HCT116 (cell line): Measurements from ENCODE around the gene NT5C1B. TPM values are rescaled to one million over a fixed set of nuclear protein-coding genes. Genes with fewer than 3 reads are reported as not detected.

Experiments used
- ATAC-seq: fragments of 200-7000 bp; cut with Tn5 transposase; 2 replicates; pipeline ENCODE4 v1.9.1; 2020; ENCODE audit warnings: mild to moderate bottlenecking, moderate library complexity
- BruUV-seq: library from RNA; stranded (reverse); fragments of 400-500 nt; replicated peaks from 2 replicates; lab custom pipeline; 2021; lab: Mats Ljungman, UMichigan
- CTCF ChIA-PET: fragments of 300-600 bp; sonication (Branson Sonifier 250); formaldehyde crosslinking; loops from one replicate; lab custom pipeline; 2021; ENCODE audit warnings: antibody characterized with exemption; lab: Charles Lee
- POLR2A ChIA-PET: fragments of 300-600, 350-600 bp; sonication (Branson Sonifier 250); formaldehyde crosslinking; loops from one replicate; lab custom pipeline; 2021; ENCODE audit warnings: antibody characterized with exemption; lab: Charles Lee
- RAD21 ChIA-PET, 2 experiments: fragments of 300-600 bp; sonication (Branson Sonifier 250); formaldehyde crosslinking; loops; one replicate each; lab custom pipeline; 2023; ENCODE audit warnings: low total read pairs in 2 of 2; ENCODE audit not compliant: uncharacterized antibody in 2 of 2, unreplicated experiment in 2 of 2, low non-redundant PET in 1 of 2; lab: Charles Lee
- DNase-seq: peaks from one replicate; pipeline ENCODE4 v3.0.0-alpha.2; 2010; ENCODE audit warnings: low read depth, low spot score
- H2AFZ ChIP-seq: fragments of 200-600 bp; shearing (Covaris generic), sonication (generic); 2 replicates; pipeline ENCODE4 v1.6.1; 2017; ENCODE audit warnings: low read depth, mixed run types, mixed read lengths, antibody characterized with exemption, low read length; ENCODE audit not compliant: poor library complexity, severe bottlenecking
- H3K27ac ChIP-seq: 2 replicates; pipeline ENCODE4 v1.5.1; 2012; ENCODE audit warnings: low read depth, low read length
- H3K27me3 ChIP-seq: fragments of 200-600 bp; sonication (generic); 2 replicates; pipeline ENCODE4 v1.6.1; 2016; ENCODE audit warnings: mixed run types, low read length, mixed read lengths; ENCODE audit not compliant: insufficient read depth
- H3K36me3 ChIP-seq, 2 experiments: fragments of 200-500 bp in 1 of 2; fragments of 200-600 bp in 1 of 2; sonication (Bioruptor generic) in 1 of 2; sonication (generic) in 1 of 2; 2 replicates each; pipeline versions ENCODE4 v1.5.1 to v1.6.1; 2014 to 2016; ENCODE audit warnings: low read length in 2 of 2, inconsistent platforms in 1 of 2, mixed read lengths in 1 of 2, mixed run types in 1 of 2; ENCODE audit not compliant: insufficient read depth in 2 of 2, control insufficient read depth in 1 of 2
- H3K4me1 ChIP-seq, 2 experiments: fragments of 200-600 bp in 1 of 2; sonication (generic) in 1 of 2; 2 replicates each; pipeline versions ENCODE4 v1.5.1 to v1.6.1; 2012 to 2017; ENCODE audit warnings: low read length in 2 of 2, inconsistent platforms in 1 of 2, mild to moderate bottlenecking in 1 of 2, mixed read lengths in 1 of 2, mixed run types in 1 of 2, moderate library complexity in 1 of 2; ENCODE audit not compliant: insufficient read depth in 2 of 2, control insufficient read depth in 1 of 2
- H3K4me2 ChIP-seq: fragments of 200-600 bp; sonication (generic); 2 replicates; pipeline ENCODE4 v1.6.1; 2017; ENCODE audit warnings: mixed run types, low read length, mixed read lengths
- H3K4me3 ChIP-seq, 2 experiments: fragments of 200-600 bp in 1 of 2; sonication (generic) in 1 of 2; replicated peaks in 1 of 2; 2 replicates each; pipeline ENCODE4 v1.5.1; 2011 to 2016; ENCODE audit warnings: low read length in 2 of 2, control low read depth in 1 of 2, low read depth in 1 of 2, mild to moderate bottlenecking in 1 of 2, mixed read lengths in 1 of 2, mixed run types in 1 of 2
- H3K79me2 ChIP-seq: fragments of 200-600 bp; sonication (generic); 2 replicates; pipeline ENCODE4 v1.6.1; 2017; ENCODE audit warnings: mild to moderate bottlenecking, mixed run types, low read length, moderate library complexity, mixed read lengths; ENCODE audit not compliant: insufficient read depth
- H3K9ac ChIP-seq: fragments of 200-600 bp; sonication (generic); 2 replicates; pipeline ENCODE4 v1.6.1; 2016; ENCODE audit warnings: low read length, mixed read lengths
- H3K9me2 ChIP-seq: fragments of 200-600 bp; sonication (generic), shearing (Covaris generic); 2 replicates; pipeline ENCODE4 v1.6.1; 2017; ENCODE audit warnings: mixed run types, mild to moderate bottlenecking, moderate library complexity; ENCODE audit not compliant: insufficient read depth
- H3K9me3 ChIP-seq, 2 experiments: fragments of 200-500 bp in 1 of 2; fragments of 200-600 bp in 1 of 2; sonication (Bioruptor generic) in 1 of 2; sonication (generic) in 1 of 2; 2 replicates each; pipeline ENCODE4 v1.6.1; 2014 to 2017; ENCODE audit warnings: low read length in 2 of 2, mixed read lengths in 2 of 2, inconsistent platforms in 1 of 2, low read depth in 1 of 2, mild to moderate bottlenecking in 1 of 2, mixed run types in 1 of 2, moderate library complexity in 1 of 2; ENCODE audit not compliant: control insufficient read depth in 1 of 2, insufficient read depth in 1 of 2
- H4K20me1 ChIP-seq: fragments of 200-600 bp; sonication (generic), shearing (Covaris generic); 2 replicates; pipeline ENCODE4 v1.6.1; 2017; ENCODE audit warnings: mixed run types, mild to moderate bottlenecking, moderate library complexity; ENCODE audit not compliant: insufficient read depth
- ATF3 ChIP-seq: IDR thresholded peaks from 2 replicates; pipeline ENCODE4 v1.6.1; 2012
- CBX3 ChIP-seq: IDR thresholded peaks from 2 replicates; pipeline ENCODE4 v1.6.1; 2012; ENCODE audit warnings: low read depth
- CEBPB ChIP-seq: IDR thresholded peaks from 2 replicates; pipeline ENCODE4 v1.6.1; 2012; ENCODE audit warnings: low read depth
- CTCF ChIP-seq, 3 experiments: fragments of 200-600 bp in 1 of 3; sonication (generic) in 1 of 3; IDR thresholded peaks in 2 of 3; conservative IDR thresholded peaks in 1 of 3; 2 replicates each; pipeline ENCODE4 v1.5.1; 2012 to 2017; ENCODE audit warnings: low read depth in 2 of 3, low read length in 2 of 3, antibody characterized with exemption in 1 of 3, borderline replicate concordance in 1 of 3, control low read depth in 1 of 3, mild to moderate bottlenecking in 1 of 3, mixed read lengths in 1 of 3, mixed run types in 1 of 3, moderate library complexity in 1 of 3; ENCODE audit not compliant: insufficient read depth in 1 of 3
- JUND ChIP-seq: IDR thresholded peaks from 2 replicates; pipeline ENCODE4 v1.6.1; 2012
- POLR2A ChIP-seq: IDR thresholded peaks from 2 replicates; pipeline ENCODE4 v1.7.0; 2011; ENCODE audit warnings: borderline replicate concordance; ENCODE audit not compliant: insufficient read depth, insufficient read length; ENCODE audit errors: extremely low read depth
- POLR2AphosphoS5 ChIP-seq: IDR thresholded peaks from 2 replicates; pipeline ENCODE4 v1.6.1; 2011; ENCODE audit warnings: mild to moderate bottlenecking, low read depth, low read length, moderate library complexity
- SIN3A ChIP-seq: IDR thresholded peaks from 2 replicates; pipeline ENCODE4 v1.6.1; 2012; ENCODE audit warnings: low read depth
- SP1 ChIP-seq: IDR thresholded peaks from 2 replicates; pipeline ENCODE4 v1.6.1; 2012; ENCODE audit warnings: low read depth
- TCF7L2 ChIP-seq: IDR thresholded peaks from 2 replicates; pipeline ENCODE4 v1.7.0; 2011; ENCODE audit warnings: borderline replicate concordance, inconsistent platforms; ENCODE audit not compliant: insufficient read depth, insufficient read length; ENCODE audit errors: extremely low read depth
- YY1 ChIP-seq: IDR thresholded peaks from 2 replicates; pipeline ENCODE4 v1.6.1; 2011; ENCODE audit warnings: low read length, low read depth, moderate library complexity, mild to moderate bottlenecking; ENCODE audit not compliant: insufficient replicate concordance; ENCODE audit errors: extremely low read depth
- ZFX ChIP-seq: fragments of 450-650 bp; IDR thresholded peaks from 2 replicates; pipeline ENCODE4 v1.6.1; 2017
- ZNF274 ChIP-seq: fragments of 200-500 bp; sonication (Bioruptor generic); IDR thresholded peaks from 2 replicates; pipeline ENCODE4 v1.6.1; 2014; ENCODE audit warnings: mild to moderate bottlenecking, low read depth, low read length, inconsistent platforms
- intact Hi-C: fragments of 100-400 bp; cut with micrococcal nuclease; formaldehyde crosslinking; loops from 2 replicates; pipeline ENCODE4 v1.10.0; 2022
- total RNA-seq: library from RNA; stranded (reverse); gene quantifications from one replicate; pipeline ENCODE4 v1.2.1, GENCODE V29; 2021; ENCODE audit not compliant: unreplicated experiment
- TF ChIP-seq, protein P1 (sequence below): IDR thresholded peaks from 2 replicates; pipeline ENCODE4 v1.6.1; 2012
- TF ChIP-seq, protein P2 (sequence below): IDR thresholded peaks from 2 replicates; pipeline ENCODE4 v1.6.1; 2012; ENCODE audit warnings: low read depth

The NT5C1B gene
- total RNA-seq, 1 experiment from 2014 or later, result not detected

DNA sequence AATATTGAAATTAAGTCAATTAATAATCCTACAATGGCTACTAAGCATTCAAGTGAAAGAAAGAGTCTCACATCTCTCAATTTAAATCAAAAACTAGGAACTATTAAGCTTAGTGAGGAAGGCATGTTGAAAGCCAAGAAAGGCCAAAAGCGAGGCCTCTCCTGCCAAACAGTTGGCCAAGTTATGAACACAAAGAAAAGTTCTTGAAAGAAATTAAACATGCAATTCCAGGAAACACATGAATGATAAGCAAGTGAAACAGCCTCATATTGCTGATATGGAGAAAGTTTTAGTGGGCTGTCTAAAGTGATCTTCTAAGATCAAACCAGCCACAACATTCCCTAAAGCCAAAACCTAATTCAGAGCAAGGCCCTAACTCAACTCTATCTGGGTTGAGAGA, 40.7 kb downstream of the NT5C1B start:
- POLR2A ChIA-PET, result no interaction called here
- no peak overlapping the region for H3K27ac ChIP-seq
- H3K4me1 ChIP-seq, result no peaks in the 10 kb centered on the region
- no peaks in the 10 kb centered on the region for H3K9me2 ChIP-seq
- no peaks in the 10 kb centered on the region for H4K20me1 ChIP-seq
- no peaks in the 10 kb centered on the region for H3K27me3 ChIP-seq
- no TSS peak for BruUV-seq
- TF ChIP-seq POLR2A (no peak), TCF7L2 (no peak), SP1 (no peak), SIN3A (no peak), POLR2AphosphoS5 (no peak), ZFX (no peak), CTCF (IDR thresholded peaks at IDR 0.05 in 2 of 3, conservative IDR thresholded peaks at IDR 0.05 in 1 of 3; ENCODE audit: borderline replicate concordance in 1 of 3, insufficient read depth in 1 of 3, low read depth in 2 of 3, low read length in 2 of 3) (no peak), CEBPB (no peak), ATF3 (no peak), JUND (no peak), CBX3 (no peak), YY1 (no peak), ZNF274 (no peak)
- TF ChIP-seq, protein P1, sequence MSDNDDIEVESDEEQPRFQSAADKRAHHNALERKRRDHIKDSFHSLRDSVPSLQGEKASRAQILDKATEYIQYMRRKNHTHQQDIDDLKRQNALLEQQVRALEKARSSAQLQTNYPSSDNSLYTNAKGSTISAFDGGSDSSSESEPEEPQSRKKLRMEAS, result no peak
- TF ChIP-seq, protein P2, sequence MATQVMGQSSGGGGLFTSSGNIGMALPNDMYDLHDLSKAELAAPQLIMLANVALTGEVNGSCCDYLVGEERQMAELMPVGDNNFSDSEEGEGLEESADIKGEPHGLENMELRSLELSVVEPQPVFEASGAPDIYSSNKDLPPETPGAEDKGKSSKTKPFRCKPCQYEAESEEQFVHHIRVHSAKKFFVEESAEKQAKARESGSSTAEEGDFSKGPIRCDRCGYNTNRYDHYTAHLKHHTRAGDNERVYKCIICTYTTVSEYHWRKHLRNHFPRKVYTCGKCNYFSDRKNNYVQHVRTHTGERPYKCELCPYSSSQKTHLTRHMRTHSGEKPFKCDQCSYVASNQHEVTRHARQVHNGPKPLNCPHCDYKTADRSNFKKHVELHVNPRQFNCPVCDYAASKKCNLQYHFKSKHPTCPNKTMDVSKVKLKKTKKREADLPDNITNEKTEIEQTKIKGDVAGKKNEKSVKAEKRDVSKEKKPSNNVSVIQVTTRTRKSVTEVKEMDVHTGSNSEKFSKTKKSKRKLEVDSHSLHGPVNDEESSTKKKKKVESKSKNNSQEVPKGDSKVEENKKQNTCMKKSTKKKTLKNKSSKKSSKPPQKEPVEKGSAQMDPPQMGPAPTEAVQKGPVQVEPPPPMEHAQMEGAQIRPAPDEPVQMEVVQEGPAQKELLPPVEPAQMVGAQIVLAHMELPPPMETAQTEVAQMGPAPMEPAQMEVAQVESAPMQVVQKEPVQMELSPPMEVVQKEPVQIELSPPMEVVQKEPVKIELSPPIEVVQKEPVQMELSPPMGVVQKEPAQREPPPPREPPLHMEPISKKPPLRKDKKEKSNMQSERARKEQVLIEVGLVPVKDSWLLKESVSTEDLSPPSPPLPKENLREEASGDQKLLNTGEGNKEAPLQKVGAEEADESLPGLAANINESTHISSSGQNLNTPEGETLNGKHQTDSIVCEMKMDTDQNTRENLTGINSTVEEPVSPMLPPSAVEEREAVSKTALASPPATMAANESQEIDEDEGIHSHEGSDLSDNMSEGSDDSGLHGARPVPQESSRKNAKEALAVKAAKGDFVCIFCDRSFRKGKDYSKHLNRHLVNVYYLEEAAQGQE, result no peak
- TF ChIP-seq, all 23 proteins: peak for 0
- no peak for DNase-seq
- H2AFZ ChIP-seq, result no peak overlapping the region
- no peak for ATAC-seq
- H3K4me2 ChIP-seq, result no peak overlapping the region
- no peak overlapping the region for H3K9ac ChIP-seq
- H3K9me3 ChIP-seq, result no peaks in the 10 kb centered on the region
- no peaks in the 10 kb centered on the region for H3K36me3 ChIP-seq
- RAD21 ChIA-PET, result no interaction called here
- H3K4me3 ChIP-seq, result no peak overlapping the region
- intact Hi-C loops, result no loop called here
- H3K79me2 ChIP-seq, result no peaks in the 10 kb centered on the region
- CTCF ChIA-PET, result no interaction called here
